Fibroblast of skin of abdomen (primary cell): ENCODE measurements around the gene CDCA3.

Source experiments
- DNase-seq: peaks from one replicate; pipeline ENCODE4 v3.0.0-alpha.2; 2013

The CDCA3 gene

GRCh38 chr12:6831450-6831995 is 19.6 kb downstream of the CDCA3 start:
- DNase-seq: no peak

DNA sequence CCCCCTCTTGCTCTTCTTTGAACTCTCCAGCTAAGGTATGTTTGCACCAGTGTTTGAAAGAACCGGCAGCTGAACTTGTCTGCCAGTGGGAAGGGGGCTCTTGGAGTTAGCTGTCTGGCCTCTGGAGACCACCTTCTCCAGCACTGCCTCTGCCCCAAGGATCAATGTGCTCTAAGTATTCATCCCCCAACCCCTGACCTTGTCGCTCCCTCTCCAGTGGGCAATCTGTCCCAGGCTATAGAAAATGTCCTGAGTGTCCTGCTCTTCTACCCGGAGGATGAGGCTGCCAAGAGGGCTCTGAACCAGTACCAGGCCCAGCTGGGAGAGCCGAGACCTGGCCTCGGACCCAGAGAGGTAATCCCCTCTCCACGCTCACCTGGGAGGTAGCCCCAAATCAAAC is 20.1 kb downstream of the CDCA3 start:
- no peak for DNase-seq

- no peak for DNase-seq
These were observed 20.7 kb downstream of the CDCA3 start for GRCh38 chr12:6830286-6830890.

DNA sequence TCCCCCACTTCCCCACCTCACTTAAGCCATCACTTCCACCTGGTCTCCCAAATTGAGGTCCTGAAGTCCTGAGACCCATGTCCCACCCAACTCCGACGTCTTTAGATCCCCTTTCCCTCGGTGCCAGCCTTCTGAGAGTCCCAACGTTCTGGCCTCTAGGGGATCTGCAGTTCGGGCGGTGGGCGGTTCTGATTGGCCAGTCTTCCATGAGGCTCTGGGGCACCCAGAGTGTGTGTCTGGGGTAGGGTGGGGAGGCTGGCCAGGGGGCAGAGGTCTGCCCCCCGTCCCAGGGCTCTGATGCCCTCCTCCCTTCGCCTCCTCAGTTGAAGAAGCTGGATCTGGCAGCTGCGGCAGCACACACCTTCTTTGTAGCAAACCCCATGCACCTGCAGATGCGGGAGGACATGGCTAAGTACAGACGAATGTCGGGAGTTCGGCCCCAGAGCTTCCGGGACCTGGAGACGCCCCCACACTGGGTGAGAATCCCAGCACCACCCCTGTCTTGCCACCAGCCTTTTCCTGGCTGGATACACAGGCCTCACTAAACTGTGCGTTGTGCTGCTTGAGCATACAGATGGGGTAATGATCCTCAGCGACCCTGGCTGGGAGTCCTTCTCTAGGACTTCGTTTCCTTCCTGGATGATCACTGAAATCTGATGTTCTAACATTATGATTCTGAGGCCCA is 21.4 kb downstream of the CDCA3 start:
- DNase-seq: peak; percentile 50

- peak; percentile 60 for DNase-seq
These were observed 22.1 kb downstream of the CDCA3 start for GRCh38 chr12:6828781-6829535.

GRCh38 chr12:6827982-6828780 is 22.9 kb downstream of the CDCA3 start, which contains the start of gene P3H3:
Gene P3H3 (plus strand): TSS chr12:6828407. CDS start chr12:6828441, 34 bp downstream.
- DNase-seq: peak; percentile 62

DNA sequence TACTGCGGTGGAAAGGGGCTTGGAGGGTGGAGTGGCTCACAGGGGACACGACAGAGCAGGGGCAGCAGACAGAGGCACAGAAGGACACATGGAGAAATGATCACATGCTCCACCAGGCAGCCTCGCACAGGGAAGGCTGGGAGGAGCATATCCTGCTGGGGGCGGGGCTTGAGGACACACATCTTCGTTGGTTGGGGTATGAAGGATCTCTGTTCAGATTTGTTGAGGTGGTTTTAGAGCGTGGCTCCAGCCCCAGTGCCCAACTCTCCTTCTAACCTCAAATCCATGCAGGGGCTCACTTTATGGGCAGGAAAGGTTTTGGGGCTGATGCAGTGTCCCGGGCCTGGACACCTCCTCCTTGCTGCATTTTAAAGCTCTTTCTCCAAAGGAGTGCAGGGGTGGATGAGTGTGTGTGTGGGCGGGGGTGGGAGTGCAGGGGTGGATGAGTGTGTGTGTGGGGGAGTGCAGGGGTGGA is 23.6 kb downstream of the CDCA3 start:
- peak; percentile 85 for DNase-seq

- no peak for DNase-seq
These were observed 24.2 kb downstream of the CDCA3 start for GRCh38 chr12:6826734-6827436.

DNA sequence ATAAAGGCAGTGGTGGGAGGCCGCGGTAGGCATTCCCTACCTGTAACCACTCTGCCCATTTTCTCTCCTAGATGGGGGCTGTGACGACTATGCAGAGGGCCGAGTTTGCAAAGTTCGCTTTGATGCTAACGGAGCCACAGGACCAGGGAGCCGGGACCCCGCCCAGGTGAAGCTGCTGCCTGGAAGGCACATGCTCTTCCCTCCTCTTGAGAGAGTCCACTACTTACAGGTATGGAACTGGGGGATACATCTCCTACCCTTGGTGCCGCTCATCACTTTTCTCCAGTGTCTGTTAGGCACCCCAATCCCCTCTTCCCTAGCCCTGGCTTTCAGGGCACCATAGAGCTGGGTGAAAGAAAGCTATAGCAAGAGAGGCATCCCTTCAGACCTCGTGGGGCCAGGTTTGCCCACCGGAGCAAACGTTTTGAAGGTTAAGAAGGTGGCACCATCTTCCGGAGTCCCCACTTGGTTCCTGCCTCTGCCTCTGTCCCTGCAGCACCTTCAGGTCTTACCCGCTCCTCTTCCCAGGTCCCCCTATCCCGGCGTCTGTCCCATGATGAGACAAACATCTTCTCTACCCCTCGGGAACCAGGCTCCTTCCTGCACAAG is 24.9 kb downstream of the CDCA3 start:
- DNase-seq: no peak

DNA sequence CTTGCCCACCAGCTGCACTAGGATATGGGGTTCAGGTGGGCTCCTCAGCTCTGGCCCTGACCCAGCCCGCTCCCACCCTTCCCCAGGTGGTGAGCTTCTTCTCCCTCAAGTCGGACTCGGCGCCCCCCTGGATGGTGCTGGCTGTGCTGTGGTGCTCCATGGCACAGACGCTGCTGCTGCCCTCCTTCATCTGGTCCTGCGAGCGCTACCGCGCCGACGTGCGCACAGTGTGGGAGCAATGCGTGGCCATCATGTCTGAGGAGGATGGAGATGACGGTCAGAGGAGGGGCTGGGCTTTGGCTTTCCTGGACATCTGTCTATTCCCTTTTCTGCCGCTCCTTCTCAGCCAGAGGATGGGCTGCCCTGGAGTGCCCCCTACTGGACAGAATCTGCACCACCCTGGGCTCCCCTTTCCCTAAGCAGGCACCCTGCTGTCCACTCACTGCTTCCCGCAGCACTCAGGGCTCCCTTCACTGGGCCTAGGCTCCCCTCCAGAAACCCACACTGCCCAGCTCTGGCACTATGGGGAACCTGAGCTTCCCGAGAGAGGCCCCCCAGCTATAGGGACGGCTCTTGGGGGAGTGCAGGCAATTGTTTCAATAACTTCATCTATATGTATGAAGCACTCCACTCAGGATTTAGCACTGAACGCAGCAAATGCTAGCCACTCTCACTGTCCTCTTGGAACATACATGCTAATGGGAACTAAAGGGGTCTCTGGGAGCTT is 25.5 kb downstream of the CDCA3 start:
- DNase-seq: peak; percentile 84

DNA sequence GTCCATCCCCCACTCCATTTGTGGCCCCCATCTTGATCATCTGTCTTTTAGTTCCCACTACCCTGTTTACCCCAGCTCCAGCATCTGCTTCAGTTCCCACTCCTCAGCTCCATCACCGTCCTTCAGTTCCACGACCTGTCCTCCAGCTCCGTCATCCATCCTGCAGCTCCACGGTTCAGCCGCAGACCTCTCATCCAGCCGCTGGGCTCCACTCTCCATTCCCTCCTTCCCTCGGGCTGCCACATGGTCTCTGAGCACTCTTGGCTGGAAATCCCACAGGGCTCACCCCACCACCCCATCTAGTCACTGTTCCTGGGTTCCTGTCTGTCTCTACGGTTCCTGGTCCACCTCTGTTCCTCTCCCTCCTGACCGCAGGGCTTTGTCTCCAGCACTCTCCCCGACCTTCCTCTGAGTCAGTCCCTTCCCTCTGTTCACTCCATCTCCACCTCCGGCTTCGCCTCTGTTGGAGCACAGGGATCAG is 26.1 kb downstream of the CDCA3 start:
- peak; percentile 35 for DNase-seq

DNA sequence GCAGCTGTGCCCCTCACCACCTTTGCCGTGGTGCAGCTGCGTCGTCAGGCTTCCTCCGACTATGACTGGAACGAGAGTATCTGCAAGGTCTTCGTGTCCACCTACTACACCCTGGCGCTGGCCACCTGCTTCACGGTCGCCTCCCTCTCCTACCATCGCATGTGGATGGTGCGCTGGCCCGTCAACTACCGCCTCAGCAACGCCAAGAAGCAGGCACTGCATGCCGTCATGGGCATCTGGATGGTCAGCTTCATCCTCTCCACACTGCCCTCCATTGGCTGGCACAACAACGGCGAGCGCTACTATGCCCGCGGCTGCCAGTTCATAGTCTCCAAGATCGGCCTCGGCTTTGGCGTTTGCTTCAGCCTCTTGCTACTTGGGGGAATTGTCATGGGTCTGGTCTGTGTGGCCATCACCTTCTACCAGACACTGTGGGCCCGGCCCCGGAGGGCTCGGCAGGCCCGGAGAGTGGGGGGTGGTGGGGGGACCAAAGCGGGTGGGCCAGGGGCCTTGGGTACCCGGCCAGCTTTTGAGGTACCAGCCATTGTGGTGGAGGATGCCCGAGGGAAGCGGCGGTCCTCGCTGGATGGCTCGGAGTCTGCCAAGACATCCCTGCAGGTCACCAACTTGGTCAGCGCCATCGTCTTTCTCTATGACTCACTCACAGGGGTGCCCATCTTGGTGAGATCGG is 26.9 kb downstream of the CDCA3 start:
- no peak for DNase-seq

DNA sequence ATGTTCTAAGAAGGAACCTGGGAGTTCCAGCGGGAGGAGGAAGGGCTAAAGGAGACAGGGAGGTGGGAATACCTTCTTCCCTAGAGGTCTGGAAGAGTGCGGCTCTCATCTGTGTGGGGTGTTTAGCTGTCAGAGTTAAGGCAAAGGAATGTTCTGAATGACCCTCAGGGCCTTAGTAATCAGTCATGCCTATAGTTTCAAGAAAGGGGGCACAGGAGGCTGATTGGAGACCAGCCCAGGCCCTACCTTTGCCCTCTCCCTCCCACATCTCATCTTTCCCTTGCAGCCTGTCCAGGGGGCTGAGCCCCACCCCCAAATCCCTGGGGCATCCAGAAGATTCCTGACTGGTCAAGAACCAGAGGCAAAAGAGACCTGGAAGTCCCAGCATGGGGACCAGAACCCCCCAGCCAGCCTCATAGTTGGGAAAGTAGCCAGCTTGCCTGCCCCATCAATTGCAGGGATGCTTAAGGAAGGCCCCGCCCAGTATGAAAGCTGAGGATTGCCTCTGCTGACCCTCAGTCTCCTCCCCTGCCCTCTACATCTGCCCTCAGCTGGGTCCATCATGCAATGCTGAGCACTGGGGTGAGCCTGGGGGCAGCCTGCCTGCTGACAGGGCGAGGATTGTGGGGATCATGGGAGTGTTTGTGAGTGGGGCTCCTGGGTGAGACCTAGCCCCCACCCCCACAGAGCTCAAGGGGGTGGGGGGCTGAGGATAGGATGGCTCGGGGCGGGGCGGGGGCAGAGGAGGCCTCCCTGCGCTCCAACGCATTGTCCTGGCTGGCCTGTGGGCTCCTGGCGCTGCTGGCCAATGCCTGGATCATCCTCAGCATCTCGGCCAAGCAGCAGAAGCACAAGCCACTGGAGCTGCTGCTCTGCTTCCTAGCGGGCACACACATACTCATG is 27.7 kb downstream of the CDCA3 start:
- no peak for DNase-seq

GRCh38 chr12:6822426-6823135 is 28.5 kb downstream of the CDCA3 start:
- no peak for DNase-seq

DNA sequence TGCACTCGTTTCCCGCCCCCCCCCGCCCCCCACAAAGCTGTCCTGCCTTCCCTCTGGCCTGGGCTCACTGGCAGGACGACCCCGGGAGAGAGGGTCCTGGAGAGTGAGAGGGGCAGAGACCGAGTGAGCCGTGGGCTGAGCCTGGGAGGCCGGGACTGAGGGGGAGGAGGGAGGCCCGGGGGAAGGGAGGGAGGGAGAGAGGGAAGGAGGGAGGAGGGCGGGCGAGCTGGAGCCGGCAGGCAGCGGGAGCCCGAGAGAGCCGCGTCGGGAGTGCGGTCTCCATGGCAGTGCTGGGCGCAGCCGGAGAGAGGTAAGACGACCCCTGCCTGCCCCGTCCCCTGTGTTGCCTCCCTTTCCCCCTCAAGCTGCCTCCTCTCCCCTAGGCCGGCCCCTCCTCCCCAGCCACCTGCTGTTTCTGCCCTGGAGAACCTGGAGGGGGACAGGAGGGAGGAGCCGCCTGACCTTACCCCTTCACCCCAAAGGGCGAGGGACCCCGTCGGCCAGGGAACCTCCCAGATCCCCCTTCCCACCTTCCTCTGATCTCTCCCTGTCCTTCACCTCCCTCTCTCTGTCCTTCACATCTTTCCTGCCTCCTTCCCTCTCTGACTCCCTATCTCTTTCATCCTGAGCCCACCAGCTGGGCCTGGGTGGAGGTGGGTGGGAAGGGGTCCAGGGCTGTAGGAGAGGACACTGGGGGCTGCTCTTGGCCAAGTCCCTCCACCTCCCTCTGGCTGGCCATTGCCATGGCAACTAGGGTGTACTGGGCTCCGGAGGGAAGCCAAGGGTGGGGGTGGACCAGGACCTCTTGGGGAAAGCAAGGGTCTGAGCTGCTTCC is 29.3 kb downstream of the CDCA3 start, which contains the start of gene GPR162:
Gene GPR162, plus strand, starts transcription at position 231 of the 835 bp plus-strand sequence. CDS start 2,078 bp downstream, outside the sequence.
- peak; percentile 61 for DNase-seq

- no peak for DNase-seq
These were observed 30.9 kb downstream of the CDCA3 start for GRCh38 chr12:6820166-6820565.
